ENCODE measurements around the gene OR6M1. TPM values are rescaled to one million over a fixed set of nuclear protein-coding genes. Genes with fewer than 3 reads are reported as not detected.

Gene OR6M1
- total RNA-seq, 1 donor from 2014 or later, result not detected

DNA sequence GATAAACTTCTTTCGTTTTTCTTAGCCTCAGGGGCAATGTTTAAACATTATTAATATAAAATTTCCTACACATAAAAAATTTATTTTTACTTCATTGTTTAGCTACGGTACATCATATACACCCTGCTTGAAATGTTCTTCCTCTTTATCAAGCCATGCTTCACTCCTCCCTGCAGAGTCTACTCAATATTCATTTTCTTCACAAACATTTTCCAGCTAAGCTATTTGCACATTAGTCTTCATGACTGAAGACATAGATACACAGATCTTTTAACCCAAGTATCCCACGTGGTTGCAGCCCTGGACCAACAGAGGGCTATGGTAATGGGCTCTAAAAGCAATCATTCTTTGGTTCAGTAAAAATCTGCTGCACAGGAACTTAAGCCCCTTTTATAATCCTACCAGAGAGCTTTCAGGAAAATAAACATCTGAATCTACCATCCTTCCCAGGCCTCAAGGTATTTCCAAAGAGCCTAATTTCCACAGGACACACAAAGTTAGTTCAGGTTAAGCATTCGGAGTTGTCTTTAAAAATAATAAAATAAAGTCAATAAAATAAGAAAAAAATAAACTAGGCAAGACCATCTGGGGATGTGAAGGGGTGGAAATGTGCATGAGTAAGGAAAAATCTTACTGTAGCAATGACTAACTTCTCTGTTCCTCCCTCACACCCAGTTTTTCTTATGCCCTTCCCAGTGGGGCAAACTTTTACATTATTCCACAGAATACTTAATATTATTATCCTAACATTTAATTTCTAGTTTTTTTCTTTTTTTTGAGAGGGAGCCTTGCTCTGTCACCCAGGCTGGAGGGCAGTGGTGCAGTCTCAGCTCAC lies 30.2 kb downstream of the OR6M1 start:
- DNase-seq (ENCODE audit: low read depth), result no peak

DNA sequence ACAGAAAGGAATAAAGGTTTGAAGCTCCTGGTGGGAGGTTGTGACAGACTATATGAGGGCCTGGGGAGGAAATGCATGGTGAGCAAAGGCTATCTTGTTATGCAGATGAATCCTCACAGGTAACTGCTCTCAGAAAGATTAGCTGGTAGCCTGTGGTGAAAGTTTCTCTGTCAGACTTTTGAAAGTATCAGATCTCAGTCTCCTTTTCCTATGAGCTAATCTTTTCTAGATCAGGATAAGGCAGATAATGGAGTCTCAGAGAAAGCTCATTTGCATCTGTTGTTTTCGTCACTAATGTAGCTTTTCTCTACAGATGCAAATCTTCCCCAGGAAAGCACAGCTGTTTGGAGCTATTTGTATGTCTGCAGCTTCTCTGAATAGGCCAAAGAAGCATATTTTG lies 30.9 kb downstream of the OR6M1 start:
- no peak for DNase-seq (ENCODE audit: low read depth)

DNA sequence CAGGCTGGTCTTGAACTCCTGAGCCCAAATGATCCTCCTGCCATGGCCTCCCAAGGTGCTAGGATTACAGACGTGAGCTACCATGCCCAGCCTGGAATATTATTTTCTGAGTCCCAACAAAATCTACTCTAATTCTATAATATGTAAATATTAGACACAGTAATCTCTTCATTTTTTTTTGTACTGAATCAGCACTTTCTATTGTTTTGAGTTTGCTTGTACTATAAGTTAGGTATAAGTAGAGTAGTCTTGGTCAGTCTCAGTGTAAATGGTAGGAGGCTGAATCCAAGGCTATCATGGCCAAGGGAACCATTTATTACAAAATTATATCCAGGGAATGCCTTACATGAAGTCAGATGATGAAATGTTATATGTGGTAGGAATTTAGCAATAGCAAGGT lies 32.2 kb downstream of the OR6M1 start:
- DNase-seq (ENCODE audit: low read depth), result no peak

DNA sequence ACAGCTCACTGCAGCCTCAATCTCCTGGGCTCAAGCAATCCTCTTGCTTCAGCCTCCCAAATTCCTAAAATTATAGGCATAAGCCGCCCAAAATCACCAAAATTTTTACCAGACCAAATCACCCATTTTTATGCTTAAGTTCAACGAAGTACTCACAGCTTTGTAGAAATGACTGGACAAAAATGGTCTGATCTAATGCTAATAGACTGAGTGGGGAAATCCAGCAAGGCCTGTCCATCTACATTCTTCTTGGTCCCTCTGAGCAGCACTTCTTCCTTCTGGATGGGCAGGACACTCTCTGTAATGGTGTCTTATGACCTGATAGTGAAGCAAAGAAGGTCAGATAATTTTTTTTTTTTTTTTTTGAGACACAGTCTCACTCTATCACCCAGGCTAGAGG lies 33.1 kb downstream of the OR6M1 start:
- no peak for DNase-seq (ENCODE audit: low read depth)

DNA sequence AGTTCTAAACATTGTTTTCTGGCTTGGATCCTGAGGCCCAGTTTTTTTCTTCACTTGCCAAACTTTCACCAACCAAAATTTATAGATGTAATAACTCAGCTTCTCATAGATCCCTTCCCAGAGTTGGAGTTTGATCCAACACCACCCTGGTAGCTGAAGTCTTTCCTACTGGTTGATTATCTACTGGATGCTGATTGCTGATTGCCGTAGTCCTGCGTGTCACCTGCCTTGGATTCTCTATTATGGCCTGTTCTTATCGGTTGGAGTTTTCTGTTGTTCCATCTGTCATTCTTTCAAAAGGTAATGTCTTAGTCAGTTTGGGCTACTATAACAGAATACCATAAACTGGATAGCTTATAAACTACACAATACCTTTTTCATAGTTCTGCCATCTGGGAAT lies 34.5 kb downstream of the OR6M1 start:
- no peak for DNase-seq (ENCODE audit: low read depth)

GRCh38 chr11:123770712-123771111 lies 35.4 kb downstream of the OR6M1 start:
- no peak for DNase-seq (ENCODE audit: low read depth)

DNA sequence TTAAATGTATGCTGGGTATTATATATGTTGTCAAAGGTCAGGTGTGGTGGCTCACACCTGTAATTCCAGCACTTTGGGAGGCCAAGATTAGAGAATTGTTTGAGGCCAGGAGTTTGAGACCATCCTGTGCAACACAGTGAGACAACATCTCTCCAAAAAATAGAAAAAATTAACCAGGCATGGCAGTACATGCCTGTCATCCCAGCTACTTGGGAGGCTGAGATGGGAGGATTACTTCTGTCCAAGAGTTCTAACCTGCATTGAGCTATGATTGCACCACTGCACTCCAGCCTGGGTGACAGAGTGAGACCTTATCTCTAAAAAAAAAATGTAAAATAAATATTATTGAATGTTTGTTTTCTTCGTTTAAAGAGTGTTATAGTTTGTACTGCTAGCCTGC lies 40.5 kb downstream of the OR6M1 start:
- DNase-seq (ENCODE audit: low read depth), result no peak

- no peak for DNase-seq (ENCODE audit: low read depth)
These were observed 43.7 kb downstream of the OR6M1 start for GRCh38 chr11:123762422-123762821.

DNA sequence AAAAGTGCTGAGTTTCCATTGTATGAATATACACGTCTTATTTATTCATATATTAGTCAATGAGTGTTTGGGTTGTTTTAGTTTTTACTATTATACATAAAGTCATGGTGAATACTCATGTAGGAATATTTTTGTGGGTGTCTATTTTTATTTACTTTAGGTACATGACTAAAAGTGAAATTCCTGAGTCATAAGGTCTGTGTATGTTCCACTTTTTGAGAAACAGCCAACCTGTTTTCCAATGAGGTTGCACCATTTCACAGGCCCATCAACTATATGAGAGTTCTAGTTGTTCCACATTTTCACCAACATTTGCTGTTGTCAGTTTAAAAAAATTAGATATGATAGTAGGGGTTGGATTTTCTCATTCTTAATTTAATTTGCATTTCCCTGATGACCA lies 45.3 kb downstream of the OR6M1 start:
- no peak for DNase-seq (ENCODE audit: low read depth)

DNA sequence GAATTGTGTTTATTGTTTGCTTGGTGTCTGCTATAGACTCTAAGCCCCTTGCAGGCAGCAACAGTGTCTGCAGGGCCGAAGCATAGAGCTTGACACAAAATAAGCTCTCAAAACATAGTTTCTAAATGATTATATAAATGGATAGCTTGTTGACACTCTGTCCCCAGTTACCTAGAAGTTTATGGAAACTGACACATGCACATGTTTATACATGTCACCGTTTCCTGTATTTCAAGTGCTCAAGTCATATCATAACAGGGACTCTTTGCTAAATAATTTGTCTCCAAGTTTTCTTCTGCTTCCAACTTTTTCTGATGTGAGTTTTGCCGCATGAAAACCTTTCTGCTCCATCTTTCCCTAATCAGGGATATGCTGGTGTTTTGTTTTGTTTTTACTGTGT lies 48.2 kb downstream of the OR6M1 start:
- DNase-seq (ENCODE audit: low read depth), result no peak

DNA sequence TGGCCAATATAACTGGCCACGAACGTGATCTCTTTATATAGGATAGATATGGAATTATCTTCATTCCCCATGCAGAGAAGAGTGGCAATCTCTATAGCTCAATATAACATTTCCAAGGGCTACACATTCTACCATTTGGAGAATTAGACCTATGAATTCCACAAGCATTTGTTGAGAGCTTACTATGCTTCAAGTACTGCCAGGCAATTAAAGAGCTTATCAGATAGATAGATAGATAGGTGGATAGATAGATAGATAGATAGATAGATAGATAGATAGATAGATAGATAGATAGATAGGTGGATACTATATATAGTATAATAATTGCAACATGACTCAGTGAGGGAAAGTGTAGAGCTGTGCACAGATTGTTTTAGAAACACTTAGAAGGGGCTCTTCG lies 50.3 kb downstream of the OR6M1 start:
- no peak for DNase-seq (ENCODE audit: low read depth)

Other genes with a start within 250 kb of the OR6M1 start
- gene SCN3B, start 151.7 kb downstream of the OR6M1 start, total RNA-seq, result 0.20 and 0.35 TPM in 2 replicates
- gene ZNF202, start 64.7 kb downstream of the OR6M1 start, total RNA-seq, result 3.1 and 7.8 TPM in 2 replicates
- not detected in 2 replicates for gene OR6X1, start 51.8 kb downstream of the OR6M1 start, total RNA-seq
- not detected in 2 replicates for gene TMEM225, start 79.3 kb upstream of the OR6M1 start, total RNA-seq
- not detected in 2 replicates for gene OR8D4, start 95.8 kb upstream of the OR6M1 start, total RNA-seq
- not detected in 2 replicates for gene OR4D5, start 133.3 kb upstream of the OR6M1 start, total RNA-seq
- not detected in 2 replicates for gene OR6T1, start 137.5 kb upstream of the OR6M1 start, total RNA-seq
- not detected in 2 replicates for gene OR10S1, start 171.4 kb upstream of the OR6M1 start, total RNA-seq
- not detected in 2 replicates for gene OR10G6, start 188.8 kb upstream of the OR6M1 start, total RNA-seq
- gene OR10G4, start 206.6 kb upstream of the OR6M1 start, total RNA-seq, result not detected in 2 replicates
- gene OR10G9, start 216.7 kb upstream of the OR6M1 start, total RNA-seq, result not detected in 2 replicates
- gene OR10G8, start 220.4 kb upstream of the OR6M1 start, total RNA-seq, result not detected in 2 replicates
- not detected in 2 replicates for gene OR10G7, start 235.0 kb upstream of the OR6M1 start, total RNA-seq

Measured in renal cortical epithelial cell (primary cell).